Neuronal stem cell (in vitro differentiated cells): ENCODE measurements around the gene RANBP3. TPM values are rescaled to one million over a fixed set of nuclear protein-coding genes. Genes with fewer than 3 reads are reported as not detected.
A peak's percentile ranks its signal among the peaks of the same experiment; 100 is the strongest.
"Not testable (repeated sequence)": the region's sequence is repeated elsewhere in the genome, so short reads cannot be mapped to it uniquely, and the experiment has no call there.

Experiments
- DNase-seq: peaks from one replicate; pipeline ENCODE4 v3.0.0-alpha.2; 2013; ENCODE audit warnings: low spot score
- H2AFZ ChIP-seq: one replicate; pipeline ENCODE4 v1.6.1; 2013; ENCODE audit warnings: mild to moderate bottlenecking, low read length, inconsistent platforms
- H2AK5ac ChIP-seq: 2 replicates; pipeline ENCODE4 v1.6.1; 2013; ENCODE audit warnings: low read depth, mild to moderate bottlenecking, inconsistent platforms, low read length, moderate library complexity, mixed read lengths
- H2BK120ac ChIP-seq: 2 replicates; pipeline ENCODE4 v1.6.1; 2013; ENCODE audit warnings: low read depth, mild to moderate bottlenecking, inconsistent platforms, low read length, moderate library complexity, mixed read lengths
- H2BK12ac ChIP-seq: one replicate; pipeline ENCODE4 v1.6.1; 2013; ENCODE audit warnings: low read length, inconsistent platforms
- H2BK15ac ChIP-seq: 2 replicates; pipeline ENCODE4 v1.6.1; 2013; ENCODE audit warnings: mild to moderate bottlenecking, low read length, inconsistent platforms, mixed read lengths
- H2BK5ac ChIP-seq: one replicate; pipeline ENCODE4 v1.6.1; 2013; ENCODE audit warnings: inconsistent platforms, mild to moderate bottlenecking, low read length, moderate library complexity
- H3K14ac ChIP-seq: one replicate; pipeline ENCODE4 v1.6.1; 2013; ENCODE audit warnings: low read length, inconsistent platforms
- H3K18ac ChIP-seq: 2 replicates; pipeline ENCODE4 v1.6.1; 2013; ENCODE audit warnings: low read length, inconsistent platforms
- H3K23ac ChIP-seq: 2 replicates; pipeline ENCODE4 v1.6.1; 2013; ENCODE audit warnings: low read depth, mild to moderate bottlenecking, mixed read lengths, low read length, inconsistent platforms; ENCODE audit not compliant: poor library complexity
- H3K27ac ChIP-seq: replicated peaks from 3 replicates; pipeline ENCODE4 v1.5.1; 2013; ENCODE audit warnings: low read length, inconsistent platforms
- H3K27me3 ChIP-seq, 3 experiments: 2 replicates each; pipeline ENCODE4 v1.6.1; 2013; ENCODE audit warnings: low read length in 3 of 3, mild to moderate bottlenecking in 2 of 3, inconsistent platforms in 1 of 3, low read depth in 1 of 3, mixed read lengths in 1 of 3, moderate library complexity in 1 of 3; ENCODE audit not compliant: control insufficient read depth in 3 of 3, insufficient read depth in 3 of 3
- H3K36me3 ChIP-seq, 2 donors: replicated peaks in 1 of 2; 2 replicates each; pipeline ENCODE4 v1.6.1; 2013; ENCODE audit warnings: low read length in 2 of 2; ENCODE audit not compliant: control insufficient read depth in 2 of 2, insufficient read depth in 2 of 2
- H3K4ac ChIP-seq: 2 replicates; pipeline ENCODE4 v1.6.1; 2013; ENCODE audit warnings: inconsistent platforms, mild to moderate bottlenecking, low read length, moderate library complexity
- H3K4me1 ChIP-seq, 2 donors: 1 replicate in 1 of 2; 2 replicates in 1 of 2; pipeline ENCODE4 v1.6.1; 2013; ENCODE audit warnings: low read length in 2 of 2, low read depth in 1 of 2; ENCODE audit not compliant: control insufficient read depth in 2 of 2, insufficient read depth in 1 of 2
- H3K4me2 ChIP-seq: one replicate; pipeline ENCODE4 v1.6.1; 2013; ENCODE audit warnings: mild to moderate bottlenecking, low read length, inconsistent platforms; ENCODE audit not compliant: insufficient read depth, poor library complexity, severe bottlenecking
- H3K4me3 ChIP-seq, 2 donors: 2 replicates each; pipeline ENCODE4 v1.5.1; 2013; ENCODE audit warnings: low read length in 2 of 2, mild to moderate bottlenecking in 2 of 2, inconsistent platforms in 1 of 2, moderate library complexity in 1 of 2
- H3K79me1 ChIP-seq: one replicate; pipeline ENCODE4 v1.6.1; 2013; ENCODE audit warnings: low read depth, mild to moderate bottlenecking, inconsistent platforms, low read length, moderate library complexity
- H3K9ac ChIP-seq: one replicate; pipeline ENCODE4 v1.6.1; 2013; ENCODE audit warnings: mild to moderate bottlenecking, low read depth, low read length, inconsistent platforms; ENCODE audit not compliant: poor library complexity
- H3K9me3 ChIP-seq, 2 donors: replicated peaks in 1 of 2; 2 replicates each; pipeline versions ENCODE3 to v1.6.1; 2013; ENCODE audit warnings: low read length in 2 of 2, mild to moderate bottlenecking in 2 of 2, inconsistent platforms in 1 of 2, low read depth in 1 of 2, mixed read lengths in 1 of 2, moderate library complexity in 1 of 2; ENCODE audit not compliant: control insufficient read depth in 2 of 2, insufficient read depth in 1 of 2
- H4K8ac ChIP-seq: one replicate; pipeline ENCODE4 v1.6.1; 2013; ENCODE audit warnings: low read depth, mild to moderate bottlenecking, inconsistent platforms, low read length, moderate library complexity
- H4K91ac ChIP-seq: one replicate; pipeline ENCODE4 v1.6.1; 2013; ENCODE audit warnings: low read length, low read depth, mild to moderate bottlenecking, inconsistent platforms; ENCODE audit not compliant: poor library complexity
- WGBS, 2 donors: extraction: QIAGEN DNeasy Blood & Tissue Kit; methylation state at CpG; one replicate each; pipeline ENCODE4 v1.1.7; 2013; ENCODE audit warnings: missing lambda C conversion rate in 2 of 2, mixed read lengths in 1 of 2; ENCODE audit not compliant: insufficient read length in 2 of 2, insufficient replicate concordance in 1 of 2; ENCODE audit errors: extremely low coverage in 2 of 2; 5-methylcytosine and 5-hydroxymethylcytosine counted together
- polyA plus RNA-seq, 2 experiments: library from polyadenylated mRNA; stranded (reverse); fragments of 200-250 nt; gene quantifications; one replicate each; pipeline ENCODE4 v1.2.3, GENCODE V29; 2013

Gene RANBP3, protein sequence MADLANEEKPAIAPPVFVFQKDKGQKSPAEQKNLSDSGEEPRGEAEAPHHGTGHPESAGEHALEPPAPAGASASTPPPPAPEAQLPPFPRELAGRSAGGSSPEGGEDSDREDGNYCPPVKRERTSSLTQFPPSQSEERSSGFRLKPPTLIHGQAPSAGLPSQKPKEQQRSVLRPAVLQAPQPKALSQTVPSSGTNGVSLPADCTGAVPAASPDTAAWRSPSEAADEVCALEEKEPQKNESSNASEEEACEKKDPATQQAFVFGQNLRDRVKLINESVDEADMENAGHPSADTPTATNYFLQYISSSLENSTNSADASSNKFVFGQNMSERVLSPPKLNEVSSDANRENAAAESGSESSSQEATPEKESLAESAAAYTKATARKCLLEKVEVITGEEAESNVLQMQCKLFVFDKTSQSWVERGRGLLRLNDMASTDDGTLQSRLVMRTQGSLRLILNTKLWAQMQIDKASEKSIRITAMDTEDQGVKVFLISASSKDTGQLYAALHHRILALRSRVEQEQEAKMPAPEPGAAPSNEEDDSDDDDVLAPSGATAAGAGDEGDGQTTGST
- 112 TPM for polyA plus RNA-seq (2013, experiment 1 of 2)
- 111 TPM for polyA plus RNA-seq (2013, experiment 2 of 2)

DNA sequence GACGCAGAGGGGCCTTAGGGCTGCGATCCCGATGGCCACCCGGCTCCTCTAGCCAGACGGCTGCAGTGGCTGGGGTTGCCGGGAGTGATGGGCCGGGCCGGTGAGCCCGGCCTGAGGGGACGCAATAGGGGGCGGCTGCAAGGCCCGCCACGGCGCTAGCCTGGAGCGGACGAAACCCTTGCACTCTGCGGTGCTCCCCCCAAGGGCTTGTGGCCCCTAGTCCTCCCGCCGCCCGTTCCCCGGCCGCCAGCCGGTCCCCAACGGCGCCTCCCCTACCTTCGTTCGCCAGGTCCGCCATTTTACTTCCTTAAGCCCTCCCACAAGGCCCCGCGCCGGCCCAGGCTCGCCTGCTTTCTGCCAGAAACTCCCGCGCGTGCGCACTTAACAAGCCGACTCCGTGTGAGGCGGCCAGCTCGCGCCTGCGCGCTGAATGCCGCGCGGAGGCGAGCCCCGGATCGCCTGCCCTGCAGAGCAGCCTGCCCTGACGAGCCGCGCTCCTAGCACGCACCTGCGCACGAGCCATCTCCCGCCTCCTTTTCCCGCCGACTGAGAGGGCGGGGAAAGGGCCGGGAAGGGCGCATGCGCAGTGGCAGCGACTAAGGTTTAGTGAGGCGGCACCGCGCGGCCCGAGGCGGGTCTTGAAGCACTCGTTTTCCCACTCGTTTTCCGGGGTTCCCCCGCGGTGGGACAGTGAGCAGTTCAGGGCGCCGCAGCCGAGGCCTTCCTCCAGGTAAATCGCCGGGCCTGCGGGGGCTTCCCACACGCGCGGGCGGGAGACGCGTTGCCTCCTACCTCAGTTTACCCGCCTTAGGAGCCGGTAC is at the start of gene RANBP3:
Gene RANBP3, minus strand, starts transcription at position 356 of the 821 bp plus-strand sequence. Its CDS starts 58 bp downstream, at position 298.
- Histone ChIP-seq H3K9me3 (no peaks in the 10 kb centered on the region), H3K27me3 (no peaks in the 10 kb centered on the region), H3K36me3 (peaks cover 13 to 41% of the 10 kb centered on the region in 2 donors), H2BK5ac (peak within 1 kb of the TSS; percentile 91), H2BK15ac (peak within 1 kb of the TSS; percentile 91), H3K79me1 (peaks cover 13% of the 10 kb centered on the region), H3K14ac (peak within 1 kb of the TSS; percentile 98), H2AK5ac (peak within 1 kb of the TSS; percentile 98), H3K4me2 (peak within 1 kb of the TSS; percentile 88), H3K4me3 (peak within 1 kb of the TSS; percentile 93 to 100), H2BK12ac (no peak within 1 kb of the TSS), H3K4me1 (peaks cover 13 to 24% of the 10 kb centered on the region in 2 donors), H3K4ac (peak within 1 kb of the TSS; percentile 79), H4K8ac (peak within 1 kb of the TSS; percentile 100), H3K9ac (peak within 1 kb of the TSS; percentile 99), H3K23ac (peak within 1 kb of the TSS; percentile 98), H3K18ac (peak within 1 kb of the TSS; percentile 100), H2AFZ (peak within 1 kb of the TSS; percentile 92), H4K91ac (peak within 1 kb of the TSS; percentile 94), H2BK120ac (peak within 1 kb of the TSS; percentile 87), H3K27ac (peak within 1 kb of the TSS; percentile 84)
- WGBS, 2 donors = no CpG with 5 or more reads among the region's 88 CpGs
- DNase-seq = peak; percentile 100

DNA sequence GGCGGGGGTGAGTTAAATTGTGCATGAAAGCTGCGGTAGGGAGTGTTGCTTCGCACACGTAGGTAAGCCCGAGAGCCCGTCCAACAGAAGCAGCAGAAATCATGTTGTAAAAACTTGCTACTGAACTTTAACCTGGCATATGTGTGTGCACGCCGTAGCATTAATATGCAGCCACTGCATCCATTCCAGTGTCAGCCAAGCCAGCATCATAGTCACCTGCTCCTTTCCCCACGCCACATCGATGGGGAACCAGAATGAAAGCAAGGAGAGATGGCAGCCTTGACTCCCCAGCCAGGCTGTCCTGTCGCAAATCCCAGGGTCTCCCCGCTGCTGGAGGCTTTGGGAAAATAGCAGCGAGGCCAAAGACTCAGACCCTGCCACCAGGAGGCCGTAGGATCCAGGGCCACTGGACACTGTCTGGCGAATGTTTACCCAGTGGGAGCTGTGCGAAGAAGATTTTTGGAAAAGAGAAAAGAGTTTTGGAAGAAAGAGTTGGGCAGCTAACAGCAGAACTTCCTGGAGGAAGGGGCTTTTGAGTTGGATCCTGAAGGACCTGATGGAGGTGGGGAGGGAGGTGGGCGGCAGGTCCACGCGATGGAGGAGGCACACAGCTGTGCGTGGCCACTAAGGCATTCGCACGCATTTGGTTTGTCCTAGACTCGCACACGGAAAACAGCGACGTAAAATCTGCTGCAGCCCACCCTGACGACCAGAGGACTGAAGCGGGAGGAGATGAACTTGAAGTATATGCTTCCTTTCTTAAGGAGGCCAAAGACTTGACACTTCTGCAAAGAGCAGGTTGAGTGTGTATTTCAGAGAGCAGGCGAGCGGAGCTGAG is 48.7 kb upstream of the RANBP3 start:
- Histone ChIP-seq H2AK5ac (no peak overlapping the region), H3K4me2 (no peak overlapping the region), H4K8ac (no peak overlapping the region), H3K4ac (no peak overlapping the region), H4K91ac (no peak overlapping the region), H3K27me3 (peaks cover 0 to 3% (median 0%) of the 10 kb centered on the region in 3 experiments), H2BK120ac (no peak overlapping the region), H3K79me1 (no peaks in the 10 kb centered on the region), H3K4me3 (no peak overlapping the region), H2AFZ (no peak overlapping the region), H2BK5ac (no peak overlapping the region), H3K4me1 (peaks cover 2 to 5% of the 10 kb centered on the region in 2 donors), H3K9ac (no peak overlapping the region), H2BK12ac (no peak overlapping the region), H3K23ac (no peak overlapping the region), H3K27ac (no peak overlapping the region), H3K14ac (no peak overlapping the region), H3K9me3 (peaks cover 0 to 15% of the 10 kb centered on the region in 2 donors), H3K36me3 (peaks cover 0 to 39% of the 10 kb centered on the region in 2 donors), H2BK15ac (no peak overlapping the region), H3K18ac (no peak overlapping the region)
- no peak for DNase-seq
- no CpG with 5 or more reads among the region's 30 CpGs for WGBS, 2 donors

DNA sequence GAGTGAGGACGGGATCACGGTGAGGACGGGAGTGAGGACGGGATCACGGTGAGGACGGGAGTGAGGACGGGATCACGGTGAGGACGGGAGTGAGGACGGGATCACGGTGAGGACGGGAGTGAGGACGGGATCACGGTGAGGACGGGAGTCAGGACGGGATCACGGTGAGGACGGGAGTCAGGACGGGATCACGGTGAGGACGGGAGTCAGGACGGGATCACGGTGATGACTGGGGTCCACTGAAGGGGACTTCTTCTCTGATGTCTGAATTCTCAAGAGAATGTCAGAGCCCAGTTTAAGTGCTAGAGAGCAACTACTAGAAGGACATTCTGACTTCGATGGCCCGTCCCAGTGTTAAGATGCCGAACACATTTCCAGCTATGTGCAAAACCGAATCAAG is 46.8 kb upstream of the RANBP3 start:
- not testable (repeated sequence) for H2AK5ac ChIP-seq, H3K9ac ChIP-seq, H2BK5ac ChIP-seq, H3K27me3 ChIP-seq, H3K27ac ChIP-seq, H3K4me2 ChIP-seq, H3K23ac ChIP-seq, H3K4ac ChIP-seq, H3K18ac ChIP-seq, DNase-seq, H2BK15ac ChIP-seq, H3K79me1 ChIP-seq, H2BK120ac ChIP-seq, H3K4me1 ChIP-seq, H4K91ac ChIP-seq, H4K8ac ChIP-seq, H3K14ac ChIP-seq, H2BK12ac ChIP-seq, H3K4me3 ChIP-seq, H3K9me3 ChIP-seq, H2AFZ ChIP-seq
- WGBS, 2 donors = no CpG with 5 or more reads among the region's 27 CpGs
- H3K36me3 ChIP-seq = peaks cover 0 to 49% of the 10 kb centered on the region in 2 donors
